C4-2B (cell line): ENCODE results near the gene STAT4.

Experiments
- H3K27ac ChIP-seq: fragments of 450-650 bp; 2 replicates; pipeline ENCODE4 v1.5.1; 2017
- ZFX ChIP-seq: fragments of 450-650 bp; IDR thresholded peaks from 2 replicates; pipeline ENCODE4 v1.6.1; 2017
- TF ChIP-seq, protein P1 (sequence below): fragments of 450-650 bp; conservative IDR thresholded peaks from 2 replicates; pipeline ENCODE4 v1.5.1; 2017; ENCODE audit warnings: mild to moderate bottlenecking

STAT4 gene

GRCh38 chr2:191125646-191126045, 25.1 kb downstream of the STAT4 start:
- TF ChIP-seq, protein P1, sequence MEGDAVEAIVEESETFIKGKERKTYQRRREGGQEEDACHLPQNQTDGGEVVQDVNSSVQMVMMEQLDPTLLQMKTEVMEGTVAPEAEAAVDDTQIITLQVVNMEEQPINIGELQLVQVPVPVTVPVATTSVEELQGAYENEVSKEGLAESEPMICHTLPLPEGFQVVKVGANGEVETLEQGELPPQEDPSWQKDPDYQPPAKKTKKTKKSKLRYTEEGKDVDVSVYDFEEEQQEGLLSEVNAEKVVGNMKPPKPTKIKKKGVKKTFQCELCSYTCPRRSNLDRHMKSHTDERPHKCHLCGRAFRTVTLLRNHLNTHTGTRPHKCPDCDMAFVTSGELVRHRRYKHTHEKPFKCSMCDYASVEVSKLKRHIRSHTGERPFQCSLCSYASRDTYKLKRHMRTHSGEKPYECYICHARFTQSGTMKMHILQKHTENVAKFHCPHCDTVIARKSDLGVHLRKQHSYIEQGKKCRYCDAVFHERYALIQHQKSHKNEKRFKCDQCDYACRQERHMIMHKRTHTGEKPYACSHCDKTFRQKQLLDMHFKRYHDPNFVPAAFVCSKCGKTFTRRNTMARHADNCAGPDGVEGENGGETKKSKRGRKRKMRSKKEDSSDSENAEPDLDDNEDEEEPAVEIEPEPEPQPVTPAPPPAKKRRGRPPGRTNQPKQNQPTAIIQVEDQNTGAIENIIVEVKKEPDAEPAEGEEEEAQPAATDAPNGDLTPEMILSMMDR: no peak
- TF ChIP-seq ZFX: no peak

GRCh38 chr2:191122638-191123294, 28.0 kb downstream of the STAT4 start:
- TF ChIP-seq, protein P1: no peak
- TF ChIP-seq ZFX: no peak

More at GRCh38 chr2:191125646-191126045, 25.1 kb downstream of the STAT4 start:
- no peak overlapping the region for H3K27ac ChIP-seq

GRCh38 chr2:191117341-191117740, 33.5 kb downstream of the STAT4 start:
- TF ChIP-seq, protein P1: no peak
- TF ChIP-seq ZFX: no peak
- no peak overlapping the region for H3K27ac ChIP-seq

More at GRCh38 chr2:191122638-191123294, 28.0 kb downstream of the STAT4 start:
- H3K27ac ChIP-seq: no peak overlapping the region

DNA sequence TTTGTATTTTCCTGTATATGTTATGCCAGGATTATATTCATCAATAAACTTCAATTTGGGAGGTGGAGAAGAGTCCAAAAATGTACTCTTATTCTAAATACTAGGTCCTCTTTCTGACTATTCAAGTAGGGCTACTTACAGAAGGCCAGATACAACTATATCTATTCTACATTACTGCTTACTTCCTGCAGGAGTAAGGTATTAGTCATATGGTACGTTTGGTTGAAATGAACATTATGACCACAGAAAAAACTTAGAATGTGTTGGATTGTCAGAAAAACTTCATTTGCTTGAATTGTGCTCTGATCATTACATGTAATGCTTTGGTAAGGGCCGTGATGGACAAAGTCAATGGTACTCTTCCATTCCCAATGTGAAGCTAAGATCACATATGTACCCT, 35.0 kb downstream of the STAT4 start:
- TF ChIP-seq, protein P1: no peak
- TF ChIP-seq ZFX: no peak
- H3K27ac ChIP-seq: no peak overlapping the region

- no peak overlapping the region for H3K27ac ChIP-seq
- TF ChIP-seq ZFX: no peak
- TF ChIP-seq, protein P1: no peak
Measured at GRCh38 chr2:191115391-191115790, 35.4 kb downstream of the STAT4 start.

- no peak overlapping the region for H3K27ac ChIP-seq
- TF ChIP-seq, protein P1: no peak
- TF ChIP-seq ZFX: no peak
Measured at GRCh38 chr2:191114403-191114886, 36.3 kb downstream of the STAT4 start.

DNA sequence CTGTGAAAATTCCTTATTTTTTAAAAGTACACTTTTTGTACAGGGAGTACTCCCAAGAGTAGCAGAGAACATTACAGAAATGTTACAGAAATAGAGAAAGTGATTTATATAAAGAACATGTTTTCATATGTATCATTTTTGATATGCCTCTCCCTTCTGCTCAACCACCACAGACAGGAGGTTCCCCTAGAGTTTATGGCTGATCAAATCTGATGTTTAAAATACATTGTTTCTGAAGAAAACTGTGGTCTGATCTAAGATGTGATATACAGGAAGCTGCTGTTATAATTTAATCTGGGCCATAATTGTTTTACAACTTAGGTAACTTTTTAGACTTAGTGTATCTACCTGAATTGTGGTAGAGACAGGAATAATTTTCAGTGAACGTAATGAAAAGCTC, 37.0 kb downstream of the STAT4 start:
- no peak for TF ChIP-seq ZFX
- TF ChIP-seq, protein P1: no peak
- H3K27ac ChIP-seq: no peak overlapping the region
